GM21526 (cell line): ENCODE measurements around the gene PRXL2A.
"Not testable (repeated sequence)": the region's sequence is repeated elsewhere in the genome, so short reads cannot be mapped to it uniquely, and the experiment has no call there.

Source experiments
- ATAC-seq: cut with Tn5 transposase; IDR thresholded peaks from one replicate; pipeline ENCODE4 v1.9.1; 2021; ENCODE audit warnings: moderate library complexity; ENCODE audit not compliant: unreplicated experiment, low FRiP score

PRXL2A gene

GRCh38 chr10:80473096-80473657, 64.8 kb downstream of the PRXL2A start:
- ATAC-seq, result no peak

GRCh38 chr10:80473692-80474596, 65.6 kb downstream of the PRXL2A start:
- ATAC-seq, result no peak

- no peak for ATAC-seq
These were observed 66.2 kb downstream of the PRXL2A start for GRCh38 chr10:80474597-80474910.

GRCh38 chr10:80474941-80475340, 66.6 kb downstream of the PRXL2A start:
- no peak for ATAC-seq

GRCh38 chr10:80475641-80476040, 67.3 kb downstream of the PRXL2A start:
- not testable (repeated sequence) for ATAC-seq

GRCh38 chr10:80476685-80477084, 68.3 kb downstream of the PRXL2A start:
- no peak for ATAC-seq

GRCh38 chr10:80477813-80478212, 69.5 kb downstream of the PRXL2A start:
- no peak for ATAC-seq

- not testable (repeated sequence) for ATAC-seq
These were observed 72.0 kb downstream of the PRXL2A start for GRCh38 chr10:80480373-80480772.

- no peak for ATAC-seq
These were observed 72.5 kb downstream of the PRXL2A start for GRCh38 chr10:80480852-80481251.

- ATAC-seq, result no peak
These were observed 75.9 kb downstream of the PRXL2A start for GRCh38 chr10:80484243-80484642.

GRCh38 chr10:80484676-80485075, 76.3 kb downstream of the PRXL2A start:
- ATAC-seq, result no peak

GRCh38 chr10:80485076-80485945, 77.0 kb downstream of the PRXL2A start:
- ATAC-seq, result no peak

GRCh38 chr10:80485946-80486764, 77.8 kb downstream of the PRXL2A start:
- no peak for ATAC-seq
